Measurements from ENCODE around the gene SMARCD3.

The SMARCD3 gene

DNA sequence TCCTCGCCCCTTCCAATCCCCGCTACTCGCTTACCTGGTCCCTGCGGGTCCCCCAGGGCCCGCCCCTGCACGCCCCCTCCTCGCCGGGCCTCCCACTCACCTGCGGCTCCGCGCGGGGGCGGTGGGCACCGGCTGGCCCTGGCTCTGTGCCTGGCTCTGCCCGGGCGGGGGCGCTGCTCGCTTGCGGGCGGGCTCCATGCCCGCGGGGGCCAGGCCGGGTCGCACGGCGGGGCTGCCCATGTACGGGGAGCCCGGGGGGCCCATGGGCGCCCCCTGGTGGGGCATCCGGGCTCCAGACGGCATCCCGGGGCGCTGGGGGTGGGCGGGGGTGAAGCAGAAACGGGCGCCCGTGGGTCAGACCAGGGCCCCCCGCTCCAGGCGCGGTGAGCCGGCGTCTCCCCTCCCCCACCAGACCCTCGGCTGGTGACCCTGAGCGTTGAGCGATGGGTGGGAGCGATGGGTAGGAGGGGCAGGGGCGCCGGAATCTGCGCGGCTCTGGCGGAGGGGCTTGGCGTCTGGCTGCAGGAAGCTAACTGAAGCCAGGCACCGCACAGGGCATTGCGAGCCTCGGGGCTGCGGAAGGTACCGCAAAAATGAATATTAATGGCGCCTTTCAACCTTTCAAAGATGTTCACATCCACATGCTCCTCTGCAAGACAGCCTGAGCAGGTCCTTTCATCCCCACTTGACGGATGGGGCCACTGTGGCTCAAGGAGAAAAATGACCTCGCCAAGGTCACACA is 3.0 kb downstream of the SMARCD3 start:
- Mint-ChIP-seq H3K9me3 (no peaks in the 10 kb centered on the region), H3K27me3 (ENCODE audit: low read depth) (no peaks in the 10 kb centered on the region), H3K4me3 (peak overlapping the region; percentile 92 to 98 (median 96)), H3K4me1 (peaks cover 38% of the 10 kb centered on the region), H3K36me3 (ENCODE audit: low read depth) (peaks cover 12% of the 10 kb centered on the region), H3K27ac (peak overlapping the region in 2 of 3 experiments; percentile 98)
- TF ChIP-seq, protein P1, sequence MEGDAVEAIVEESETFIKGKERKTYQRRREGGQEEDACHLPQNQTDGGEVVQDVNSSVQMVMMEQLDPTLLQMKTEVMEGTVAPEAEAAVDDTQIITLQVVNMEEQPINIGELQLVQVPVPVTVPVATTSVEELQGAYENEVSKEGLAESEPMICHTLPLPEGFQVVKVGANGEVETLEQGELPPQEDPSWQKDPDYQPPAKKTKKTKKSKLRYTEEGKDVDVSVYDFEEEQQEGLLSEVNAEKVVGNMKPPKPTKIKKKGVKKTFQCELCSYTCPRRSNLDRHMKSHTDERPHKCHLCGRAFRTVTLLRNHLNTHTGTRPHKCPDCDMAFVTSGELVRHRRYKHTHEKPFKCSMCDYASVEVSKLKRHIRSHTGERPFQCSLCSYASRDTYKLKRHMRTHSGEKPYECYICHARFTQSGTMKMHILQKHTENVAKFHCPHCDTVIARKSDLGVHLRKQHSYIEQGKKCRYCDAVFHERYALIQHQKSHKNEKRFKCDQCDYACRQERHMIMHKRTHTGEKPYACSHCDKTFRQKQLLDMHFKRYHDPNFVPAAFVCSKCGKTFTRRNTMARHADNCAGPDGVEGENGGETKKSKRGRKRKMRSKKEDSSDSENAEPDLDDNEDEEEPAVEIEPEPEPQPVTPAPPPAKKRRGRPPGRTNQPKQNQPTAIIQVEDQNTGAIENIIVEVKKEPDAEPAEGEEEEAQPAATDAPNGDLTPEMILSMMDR (IDR thresholded peaks at IDR 0.05; ENCODE audit: unreplicated experiment in 3 of 3) = peak; percentile 72 to 79 (median 74)

DNA sequence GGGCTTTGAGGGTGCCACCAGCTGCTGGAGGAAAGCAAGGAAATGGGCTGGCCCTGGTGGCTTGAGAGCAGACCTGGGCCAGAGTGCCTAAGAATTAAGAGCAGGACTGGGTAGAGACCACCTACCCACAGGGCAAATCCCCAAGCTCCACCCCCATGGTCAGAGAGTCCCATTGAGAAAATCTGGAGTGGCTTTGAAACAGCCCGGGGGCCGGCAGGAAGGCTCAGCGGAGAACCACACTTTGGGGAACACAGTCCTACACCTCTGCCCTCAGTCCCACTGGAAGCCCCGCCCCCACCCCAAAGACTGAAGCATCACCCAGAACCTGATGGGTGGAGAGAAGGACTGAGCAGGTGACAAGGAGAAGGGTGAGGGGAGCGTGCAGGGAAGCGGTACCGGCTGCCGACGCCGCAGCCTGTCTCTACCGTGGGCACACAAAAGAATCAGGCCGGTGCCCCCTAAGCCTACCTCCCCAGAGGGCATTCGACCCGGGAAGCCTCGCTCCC is 3.6 kb downstream of the SMARCD3 start:
- Mint-ChIP-seq H3K36me3 (ENCODE audit: low read depth) (peaks cover 18% of the 10 kb centered on the region), H3K9me3 (no peaks in the 10 kb centered on the region), H3K4me1 (peaks cover 35% of the 10 kb centered on the region)

DNA sequence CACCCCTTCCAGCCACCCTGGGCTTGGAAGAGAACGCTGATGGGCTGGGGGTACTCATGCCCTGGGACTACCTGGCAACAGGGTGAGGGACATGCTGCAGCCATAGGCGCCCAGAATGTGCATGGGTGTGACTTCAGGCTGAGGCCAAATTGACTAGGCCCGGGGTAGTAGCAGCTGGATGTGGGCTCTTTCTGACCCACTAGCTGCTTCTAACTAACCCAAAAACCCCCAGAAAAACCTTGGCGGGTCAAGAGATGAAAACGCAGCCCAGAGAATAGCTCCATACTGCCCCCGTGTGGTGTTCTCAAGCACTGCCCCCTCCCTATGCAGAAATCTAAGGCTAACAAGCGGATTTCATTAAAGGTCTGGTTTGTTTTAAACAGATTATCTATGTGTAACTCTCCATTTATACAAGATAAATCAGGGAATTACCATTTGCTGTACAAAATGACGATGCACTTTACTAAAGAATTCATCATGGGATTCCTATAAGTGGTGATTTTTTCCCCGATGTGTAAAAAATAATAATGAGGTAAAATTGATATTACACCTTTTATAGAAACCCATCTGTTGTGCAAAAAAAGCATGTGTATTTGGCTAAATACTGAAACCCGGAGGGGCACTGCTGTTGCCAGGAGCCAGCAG is 4.2 kb downstream of the SMARCD3 start:
- Mint-ChIP-seq H3K4me1 (peaks cover 31% of the 10 kb centered on the region), H3K9me3 (no peaks in the 10 kb centered on the region), H3K27ac (peak overlapping the region in 2 of 3 experiments; percentile 60 to 64), H3K4me3 (peak overlapping the region; percentile 73 to 78 (median 76)), H3K27me3 (ENCODE audit: low read depth) (no peaks in the 10 kb centered on the region), H3K36me3 (ENCODE audit: low read depth) (peaks cover 21% of the 10 kb centered on the region)
- TF ChIP-seq, protein P1 (IDR thresholded peaks at IDR 0.05; ENCODE audit: unreplicated experiment in 3 of 3) = peak; percentile 81 to 89 (median 83)

More for the DNA sequence above, 3.6 kb downstream of the SMARCD3 start:
- Mint-ChIP-seq H3K27me3 (ENCODE audit: low read depth) (no peaks in the 10 kb centered on the region), H3K27ac (peak overlapping the region in 2 of 3 experiments; percentile 60 to 64), H3K4me3 (peak overlapping the region; percentile 73 to 78 (median 76))
- TF ChIP-seq, protein P1 (IDR thresholded peaks at IDR 0.05; ENCODE audit: unreplicated experiment in 3 of 3) = no peak

DNA sequence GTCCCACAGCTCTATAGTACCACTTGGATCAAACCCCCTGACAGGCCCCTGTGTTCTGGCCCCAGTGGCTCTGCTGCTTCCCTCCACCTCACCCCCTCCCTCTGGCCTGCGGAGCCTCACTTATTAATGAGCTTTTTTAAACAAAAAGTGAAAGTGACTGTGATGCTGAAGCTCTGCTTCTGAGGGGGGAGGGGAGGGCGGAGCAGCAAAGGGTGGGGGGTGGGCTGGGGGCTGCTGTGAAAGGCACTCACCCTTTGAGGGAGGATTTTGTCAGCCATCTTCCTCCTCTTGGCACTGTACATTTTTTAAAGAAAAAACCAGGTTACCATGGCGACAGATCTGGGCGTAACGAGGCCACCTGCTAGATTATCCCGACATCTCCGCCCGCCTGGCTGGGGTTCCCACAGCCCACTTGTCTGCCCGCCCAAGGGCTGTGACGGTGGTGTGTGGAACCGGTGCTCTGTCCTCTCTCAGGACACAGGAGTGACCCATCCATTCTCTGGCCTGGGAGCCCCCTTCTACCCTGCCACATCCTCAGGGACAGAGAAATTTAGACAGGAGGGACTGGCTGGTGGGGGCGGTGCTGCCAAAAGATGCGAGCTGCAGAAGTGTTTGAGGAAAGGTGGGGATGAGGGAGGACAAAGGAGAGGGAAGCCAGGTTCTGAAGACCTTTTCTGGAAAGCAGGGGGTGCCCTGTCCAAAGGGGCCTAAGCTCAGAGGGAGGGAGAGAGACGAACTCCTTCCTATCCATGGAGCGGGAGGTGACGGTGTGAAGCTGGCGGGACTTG is 4.9 kb downstream of the SMARCD3 start:
- peak overlapping the region in 1 of 3 experiments; percentile 64 for H3K27ac Mint-ChIP-seq
- TF ChIP-seq, protein P1 (IDR thresholded peaks at IDR 0.05; ENCODE audit: unreplicated experiment in 3 of 3) = no peak
- H3K4me1 Mint-ChIP-seq = peaks cover 28% of the 10 kb centered on the region
- peaks cover 25% of the 10 kb centered on the region for H3K36me3 Mint-ChIP-seq (ENCODE audit: low read depth)
- H3K9me3 Mint-ChIP-seq = no peaks in the 10 kb centered on the region
- H3K4me3 Mint-ChIP-seq = peak overlapping the region in 2 of 3 experiments; percentile 73 to 78
- H3K27me3 Mint-ChIP-seq (ENCODE audit: low read depth) = no peaks in the 10 kb centered on the region

DNA sequence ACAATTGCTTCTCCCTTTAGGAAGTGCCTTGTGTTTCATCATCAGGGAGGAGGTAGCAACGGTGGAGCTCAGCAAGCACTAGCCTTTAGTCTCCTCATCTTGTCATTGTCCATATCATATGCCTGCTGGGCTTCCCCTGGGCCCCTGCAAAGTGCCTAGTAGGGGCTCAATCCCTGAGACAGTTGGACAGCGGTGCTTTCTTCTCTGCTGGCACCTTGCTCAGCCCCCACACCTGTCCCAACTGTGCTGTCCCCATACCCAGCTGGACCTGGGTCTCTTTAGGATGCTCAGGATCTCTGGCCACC is 5.5 kb downstream of the SMARCD3 start:
- Mint-ChIP-seq H3K27ac (no peak overlapping the region), H3K9me3 (no peaks in the 10 kb centered on the region), H3K36me3 (ENCODE audit: low read depth) (peaks cover 25% of the 10 kb centered on the region), H3K4me3 (no peak overlapping the region), H3K4me1 (peaks cover 28% of the 10 kb centered on the region), H3K27me3 (ENCODE audit: low read depth) (no peaks in the 10 kb centered on the region)
- TF ChIP-seq, protein P1 (IDR thresholded peaks at IDR 0.05; ENCODE audit: unreplicated experiment in 3 of 3) = no peak

Measured in nephron (organoid).